ENCODE measurements around the gene GIPC1.
"Not testable (repeated sequence)": the region's sequence is repeated elsewhere in the genome, so short reads cannot be mapped to it uniquely, and the experiment has no call there.

The GIPC1 gene

DNA sequence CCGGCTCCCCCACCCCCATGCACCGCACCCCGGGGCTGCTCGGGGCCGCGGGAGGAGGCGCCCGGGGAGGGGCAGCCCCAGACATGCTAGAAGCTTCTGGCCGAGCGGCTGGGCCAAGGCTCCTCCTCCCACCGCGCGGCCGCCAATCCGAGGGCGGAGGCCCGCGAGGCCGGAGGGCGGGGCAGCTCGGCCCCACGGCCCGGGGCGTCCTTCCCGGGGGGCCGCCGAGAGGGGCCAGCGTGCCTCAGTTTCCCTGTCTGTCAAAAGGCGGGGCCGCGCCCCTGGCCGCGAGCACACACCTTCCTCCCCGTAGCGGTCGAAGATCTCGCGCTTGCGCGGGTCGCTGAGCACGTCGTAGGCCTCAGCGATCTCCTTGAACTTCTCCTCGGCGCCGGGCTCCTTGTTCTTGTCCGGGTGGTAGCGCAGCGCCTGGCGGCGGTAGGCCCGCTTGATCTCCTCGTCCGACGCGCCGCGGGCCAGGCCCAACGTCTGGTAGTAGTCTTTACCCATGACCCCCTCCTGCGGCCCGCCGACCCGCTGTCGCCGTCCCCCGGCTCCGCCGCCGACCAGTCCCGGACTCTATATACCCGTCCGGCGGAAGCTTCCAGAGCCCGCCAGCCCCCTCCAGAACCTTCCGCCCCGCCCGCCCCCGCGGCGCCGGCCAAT lies 22.0 kb upstream of the GIPC1 start, which contains the start of gene DNAJB1:
DNAJB1 (minus strand) TSS at position 558 of the 666 bp plus-strand sequence; CDS start at position 510, 48 bp downstream.
- peak in 2 of 3 experiments; percentile 44 to 72 for DNase-seq (ENCODE audit: low read depth in 3 of 3)

DNA sequence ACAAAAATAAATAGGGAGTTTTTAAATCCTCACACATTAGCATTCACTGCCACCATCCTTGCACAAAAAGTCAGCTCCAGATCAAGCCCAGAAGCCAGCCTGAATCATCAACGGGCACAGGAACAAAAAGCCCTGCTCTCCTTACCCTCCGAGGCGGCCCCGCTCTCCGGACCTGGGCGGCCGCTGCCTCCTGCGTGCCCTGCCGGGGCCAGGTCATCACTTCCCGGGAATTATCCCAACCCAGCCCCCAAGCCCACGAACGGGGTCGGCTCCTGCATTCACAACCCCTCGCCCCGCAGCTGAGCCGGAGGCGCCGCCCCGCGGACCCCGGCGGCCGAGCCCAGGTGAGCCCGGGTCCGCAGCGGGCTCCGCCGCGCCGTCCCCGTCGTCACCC lies 21.5 kb upstream of the GIPC1 start:
- no peak for DNase-seq (ENCODE audit: low read depth in 3 of 3)

DNA sequence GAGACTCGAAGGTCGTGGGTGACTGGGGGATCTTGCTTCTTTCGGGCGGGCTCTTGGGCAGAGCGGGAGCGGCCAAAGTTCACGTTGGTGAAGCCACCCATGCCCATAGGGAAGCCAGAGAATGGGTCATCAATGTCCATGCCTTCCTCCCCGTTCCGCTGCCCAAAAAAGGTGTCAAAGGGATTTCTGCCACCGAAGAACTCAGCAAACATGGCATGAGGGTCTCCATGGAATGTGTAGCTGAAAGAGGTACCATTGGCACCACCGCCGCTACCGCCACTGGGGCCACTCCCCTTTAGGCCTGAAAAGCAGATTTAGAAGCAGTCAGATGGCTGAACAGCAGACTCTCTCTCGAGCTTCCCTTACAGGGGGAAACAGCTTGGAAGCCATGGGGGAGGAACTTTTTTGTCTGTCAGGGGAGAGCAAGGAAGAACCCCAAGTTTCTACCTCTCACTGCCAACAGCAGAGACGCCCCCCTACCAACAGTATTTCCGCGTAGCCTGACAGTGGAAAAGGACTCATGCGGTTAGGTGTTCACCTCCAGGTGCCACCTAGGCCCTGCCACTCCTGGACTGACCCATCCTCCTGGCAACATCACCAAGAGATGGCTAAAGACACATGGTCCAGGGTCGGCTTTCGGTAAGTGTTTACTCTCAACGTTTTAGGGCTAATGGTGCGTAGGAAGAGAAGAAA lies 21.0 kb upstream of the GIPC1 start:
- no peak for DNase-seq (ENCODE audit: low read depth in 3 of 3)

DNA sequence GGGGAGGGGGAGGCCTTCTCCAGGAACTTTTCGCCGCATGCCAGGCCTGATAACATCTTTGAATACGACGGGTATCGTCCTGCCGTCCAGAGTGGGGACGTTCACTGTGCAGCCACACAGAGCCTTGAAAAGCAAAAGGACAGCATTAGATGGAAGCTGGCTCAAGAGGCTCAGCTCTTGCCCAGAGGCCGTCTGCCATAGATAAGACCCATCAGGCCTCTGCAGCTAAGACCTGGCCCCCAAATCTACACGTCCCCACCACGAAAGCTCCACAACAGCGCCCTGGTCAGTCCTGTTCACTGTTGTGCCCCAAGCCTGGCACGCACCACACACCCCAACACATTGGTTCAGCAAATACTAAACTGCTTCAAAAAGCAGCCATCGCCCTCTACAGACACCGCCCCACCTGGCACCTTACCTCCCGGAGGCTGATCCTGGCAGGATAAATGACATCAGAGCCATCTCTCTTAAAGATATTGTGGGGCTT lies 20.2 kb upstream of the GIPC1 start:
- no peak for DNase-seq (ENCODE audit: low read depth in 3 of 3)

DNA sequence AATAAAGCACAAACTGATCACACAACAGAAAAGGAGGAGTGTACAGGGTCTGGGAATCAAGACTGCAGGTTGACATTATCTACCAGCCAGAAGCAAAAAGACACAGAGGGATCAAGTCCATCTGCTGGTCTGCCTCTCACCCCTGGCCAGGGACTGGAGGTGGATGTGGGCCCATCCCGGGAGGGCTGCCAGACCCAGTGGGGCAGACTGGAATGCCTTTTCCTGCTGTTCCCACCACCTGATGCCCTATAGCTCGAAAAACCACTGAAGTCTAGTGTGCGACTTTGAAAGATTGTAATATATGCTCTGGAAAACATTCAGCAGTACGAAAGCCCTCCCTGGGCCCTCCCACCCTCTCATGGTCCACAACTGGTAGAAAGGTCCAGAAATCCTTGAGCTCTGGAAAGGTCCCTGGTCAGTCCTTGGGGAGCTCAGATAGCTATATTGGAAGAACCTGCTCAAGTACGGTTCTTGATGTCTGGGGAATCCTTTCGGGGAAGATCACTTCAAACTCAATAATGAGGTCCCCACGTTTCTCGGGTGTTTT lies 19.6 kb upstream of the GIPC1 start:
- no peak for DNase-seq (ENCODE audit: low read depth in 3 of 3)

DNA sequence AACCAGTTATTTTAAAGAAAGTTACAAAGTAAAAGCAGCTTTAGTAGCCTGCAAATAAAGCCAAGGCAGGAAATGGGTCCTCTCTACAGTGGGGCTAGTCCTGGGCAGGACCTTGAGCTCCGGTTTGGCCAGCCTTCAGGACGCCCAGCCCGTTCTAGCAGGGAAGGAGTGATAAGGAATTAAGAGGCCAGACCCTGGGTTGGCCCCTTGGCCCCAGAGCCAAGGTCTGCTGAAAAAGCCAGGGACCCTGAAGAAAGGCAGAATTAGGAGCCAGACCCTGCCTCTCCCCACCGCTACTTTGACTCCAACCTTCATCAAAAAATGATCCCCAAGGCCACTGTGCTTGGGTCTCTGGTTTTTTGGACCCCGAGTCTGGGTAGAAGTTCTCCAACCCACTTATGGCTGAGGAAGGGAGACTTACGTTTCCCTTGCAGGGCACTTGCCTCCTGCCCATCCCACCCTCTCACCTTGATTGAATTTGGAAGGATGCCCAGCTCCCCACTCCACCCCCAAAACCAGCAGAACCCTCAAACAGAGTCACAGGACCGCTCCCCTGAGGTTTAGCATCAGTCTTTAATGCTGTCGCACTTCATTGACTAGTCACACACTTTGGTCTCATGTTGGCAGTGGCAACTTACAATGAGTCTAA lies 18.4 kb upstream of the GIPC1 start:
- DNase-seq (ENCODE audit: low read depth in 3 of 3): no peak

DNA sequence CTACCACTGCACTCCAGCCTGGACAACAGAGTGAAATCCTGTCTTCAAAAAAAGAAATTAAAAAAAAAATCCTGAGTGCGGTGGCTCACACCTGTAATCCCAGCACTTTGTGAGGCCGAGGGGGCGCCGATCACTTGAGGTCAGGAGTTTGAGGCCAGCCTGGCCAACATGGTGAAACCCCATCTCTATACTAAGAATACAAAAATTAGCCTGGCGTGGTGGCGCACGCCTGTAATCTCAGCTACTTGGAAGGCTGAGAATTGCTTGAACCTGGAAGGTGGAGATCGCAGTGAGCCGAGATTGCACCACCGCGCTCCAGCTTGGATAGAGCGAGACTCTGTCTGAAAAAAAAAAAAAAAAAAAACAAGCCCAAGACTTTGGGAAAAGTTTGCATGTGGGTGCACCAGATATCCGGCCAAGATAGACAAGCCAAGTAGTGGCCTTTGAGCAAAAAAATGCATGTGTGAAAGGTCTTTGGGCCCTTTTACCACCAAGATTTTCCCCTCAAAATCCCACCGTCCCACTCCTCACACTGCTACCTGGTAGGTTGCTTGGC lies 16.6 kb upstream of the GIPC1 start:
- no peak for DNase-seq (ENCODE audit: low read depth in 3 of 3)

DNA sequence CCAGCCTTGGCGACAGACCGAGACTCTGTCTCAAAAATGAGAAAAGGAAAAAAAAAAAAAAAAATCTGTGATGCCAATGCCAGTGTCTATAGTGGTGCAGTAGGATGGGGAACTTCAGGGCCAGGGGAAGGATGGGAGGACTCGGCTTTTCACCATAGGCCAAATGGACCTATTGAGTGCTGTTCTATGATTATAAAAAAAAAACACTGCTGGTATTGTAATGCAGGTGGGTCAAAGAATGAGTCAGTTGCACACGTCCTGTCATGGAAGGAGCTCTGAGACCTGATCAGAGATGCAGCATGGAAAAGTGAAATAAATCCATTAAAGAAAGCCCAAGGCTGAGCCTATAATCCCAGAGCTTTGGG lies 15.3 kb upstream of the GIPC1 start:
- DNase-seq (ENCODE audit: low read depth in 3 of 3): no peak

DNA sequence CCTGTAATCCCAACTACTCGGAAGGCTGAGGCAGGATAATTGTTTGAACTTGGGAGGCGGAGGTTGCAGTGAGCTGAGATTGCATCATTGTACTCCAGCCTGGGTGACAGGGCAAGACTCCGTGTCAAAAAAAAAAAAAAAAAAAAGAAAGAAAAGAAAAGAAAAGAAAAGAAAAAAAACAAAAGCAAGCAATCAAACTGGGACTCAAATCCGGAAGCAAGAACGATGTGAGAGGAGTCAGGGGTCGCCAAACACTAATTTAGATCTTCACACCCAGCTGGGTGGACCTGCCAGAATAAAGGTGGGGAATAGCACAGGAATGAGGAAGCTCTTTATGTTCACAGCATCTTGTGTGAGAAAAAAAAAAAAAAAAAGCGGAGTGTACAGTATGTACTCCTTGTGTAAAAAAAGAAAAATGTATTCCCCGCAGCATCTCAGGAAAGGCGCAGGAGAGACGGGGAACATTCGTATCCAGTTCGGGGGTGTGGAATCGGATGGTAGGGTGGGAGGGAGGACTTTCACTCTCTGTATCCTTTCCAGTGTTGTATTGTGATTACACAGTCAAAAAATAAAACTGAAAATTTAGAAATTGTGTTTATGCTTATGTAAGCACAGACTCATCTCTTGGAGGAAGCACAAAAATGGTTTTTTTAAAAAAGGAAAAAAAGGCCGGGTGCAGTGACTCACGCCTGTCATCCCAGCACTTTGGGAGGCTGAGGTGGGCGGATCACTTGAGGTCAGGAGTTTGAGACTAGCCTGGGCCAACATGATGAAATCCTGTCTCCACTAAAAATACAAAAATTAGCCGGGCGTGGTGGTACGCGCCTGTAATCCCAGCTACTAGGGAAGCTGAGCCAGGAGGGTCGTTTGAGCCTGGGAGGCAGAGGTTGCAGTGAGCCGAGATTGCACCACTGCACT lies 14.6 kb upstream of the GIPC1 start:
- no peak for DNase-seq (ENCODE audit: low read depth in 3 of 3)

DNA sequence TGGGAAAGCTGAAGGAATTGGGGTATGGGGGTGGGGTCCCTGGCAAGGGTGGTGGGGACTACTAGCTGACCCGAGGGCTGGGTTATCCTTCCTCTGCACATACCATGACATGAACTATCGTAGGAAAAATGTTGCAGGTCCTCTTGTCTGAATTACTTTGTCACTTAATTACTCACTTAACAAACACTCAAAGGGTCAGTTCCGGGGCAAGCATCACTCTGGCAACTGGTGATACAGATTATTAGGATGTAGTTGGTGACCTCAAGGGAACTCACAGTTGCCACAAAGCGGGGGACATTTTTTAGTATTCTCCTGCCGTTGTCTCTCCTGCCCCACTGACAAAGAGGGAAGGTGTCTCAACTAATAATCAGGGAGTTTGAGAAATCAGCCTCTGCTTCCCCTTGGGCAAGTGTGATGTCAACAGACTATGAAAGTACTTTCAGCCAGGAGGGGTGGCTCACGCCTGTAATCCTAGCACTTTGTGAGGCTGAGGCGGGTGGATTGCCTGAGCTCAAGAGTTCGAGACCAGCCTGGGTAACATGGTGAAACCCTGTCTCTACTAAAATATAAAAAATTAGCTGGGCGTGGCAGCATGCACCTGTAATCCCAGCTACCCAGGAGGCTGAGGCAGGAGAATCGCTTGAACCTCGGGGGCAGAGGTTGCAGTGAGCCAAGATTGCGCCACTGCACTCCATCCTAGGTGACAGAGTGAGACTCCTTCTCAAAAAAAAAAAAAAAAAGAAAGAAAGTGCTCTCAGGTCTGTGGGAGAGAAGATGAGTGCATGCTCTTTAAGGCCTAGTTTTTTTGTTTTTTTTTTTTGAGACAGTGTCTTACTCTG lies 12.0 kb upstream of the GIPC1 start:
- no peak for DNase-seq (ENCODE audit: low read depth in 3 of 3)

DNA sequence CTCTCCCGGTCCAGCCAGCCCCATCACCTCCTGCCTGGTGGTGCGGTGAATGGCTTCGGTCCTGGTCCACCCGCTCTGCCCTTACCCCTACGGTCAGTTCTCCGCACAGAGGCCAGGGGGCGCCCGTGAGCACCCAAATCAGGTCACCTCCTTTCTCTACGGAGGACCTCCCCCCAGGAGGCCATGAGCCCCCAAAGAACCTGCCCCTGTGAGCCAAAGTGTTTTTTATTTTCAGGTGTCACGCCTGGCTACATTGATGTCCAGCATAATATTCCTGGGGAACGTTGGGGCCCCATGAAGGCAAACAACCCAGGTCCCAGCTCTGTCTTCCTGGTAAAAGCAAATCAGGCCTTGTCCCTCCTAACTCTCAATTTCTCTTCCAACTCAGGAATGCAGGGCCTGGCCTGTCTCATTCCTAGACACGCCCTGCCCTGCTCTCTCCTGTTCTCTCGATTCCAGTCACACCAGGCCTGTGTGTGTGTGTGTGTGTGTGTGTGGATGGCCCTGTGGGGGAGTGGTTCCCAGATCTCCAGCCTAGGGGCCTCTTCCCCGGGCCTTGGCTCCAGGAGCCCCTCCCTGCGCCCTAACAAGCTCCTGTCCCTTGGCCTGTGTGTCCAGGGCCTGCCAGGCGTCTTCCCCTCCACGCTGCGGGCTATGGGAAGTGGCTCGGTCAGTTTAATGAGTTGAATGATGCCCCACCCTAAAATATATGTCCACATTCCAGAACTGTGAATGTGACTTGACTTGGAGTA lies 9.7 kb upstream of the GIPC1 start:
- peak in 1 of 3 experiments; percentile 71 for DNase-seq (ENCODE audit: low read depth in 3 of 3)

DNA sequence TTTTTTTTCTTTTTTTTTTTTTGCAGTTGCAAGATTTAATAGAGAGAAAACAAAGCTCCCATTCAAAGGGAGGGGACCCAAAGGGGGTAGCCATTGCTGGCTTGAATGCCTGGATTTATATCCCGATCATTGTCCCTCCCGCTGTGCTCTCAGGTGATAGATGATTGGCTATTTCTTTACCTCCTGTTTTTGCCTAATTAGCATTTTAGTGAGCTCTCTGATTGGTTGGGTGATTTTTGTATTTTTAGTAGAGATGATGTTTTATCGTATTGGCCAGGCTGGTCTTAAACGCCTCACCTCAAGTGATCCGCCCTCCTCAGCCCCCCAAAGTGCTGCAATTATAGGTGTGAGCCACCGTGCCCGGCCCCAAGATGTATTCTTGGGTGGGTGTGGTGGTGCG lies 8.6 kb upstream of the GIPC1 start:
- DNase-seq (ENCODE audit: low read depth in 3 of 3): not testable (repeated sequence)

DNA sequence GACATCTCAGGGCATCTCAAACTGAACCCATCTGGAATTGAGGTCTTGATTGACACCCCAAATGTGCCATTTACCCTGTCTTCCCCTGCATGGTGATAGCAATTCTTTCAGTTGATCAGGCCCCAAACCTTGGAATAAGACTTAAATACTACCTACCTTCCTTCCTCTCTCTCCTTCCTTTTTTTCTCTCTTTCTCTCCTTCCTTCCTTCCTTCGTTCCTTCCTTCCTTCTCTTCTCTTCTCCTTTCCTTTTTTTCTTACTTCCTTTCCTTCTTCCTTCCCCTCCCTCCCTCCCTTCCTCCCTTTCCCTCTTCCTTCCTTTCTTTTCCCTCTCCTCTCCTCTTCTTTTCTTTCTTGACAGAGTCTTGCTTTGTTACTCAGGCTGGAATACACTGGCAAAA lies 7.4 kb upstream of the GIPC1 start:
- DNase-seq (ENCODE audit: low read depth in 3 of 3): no peak

DNA sequence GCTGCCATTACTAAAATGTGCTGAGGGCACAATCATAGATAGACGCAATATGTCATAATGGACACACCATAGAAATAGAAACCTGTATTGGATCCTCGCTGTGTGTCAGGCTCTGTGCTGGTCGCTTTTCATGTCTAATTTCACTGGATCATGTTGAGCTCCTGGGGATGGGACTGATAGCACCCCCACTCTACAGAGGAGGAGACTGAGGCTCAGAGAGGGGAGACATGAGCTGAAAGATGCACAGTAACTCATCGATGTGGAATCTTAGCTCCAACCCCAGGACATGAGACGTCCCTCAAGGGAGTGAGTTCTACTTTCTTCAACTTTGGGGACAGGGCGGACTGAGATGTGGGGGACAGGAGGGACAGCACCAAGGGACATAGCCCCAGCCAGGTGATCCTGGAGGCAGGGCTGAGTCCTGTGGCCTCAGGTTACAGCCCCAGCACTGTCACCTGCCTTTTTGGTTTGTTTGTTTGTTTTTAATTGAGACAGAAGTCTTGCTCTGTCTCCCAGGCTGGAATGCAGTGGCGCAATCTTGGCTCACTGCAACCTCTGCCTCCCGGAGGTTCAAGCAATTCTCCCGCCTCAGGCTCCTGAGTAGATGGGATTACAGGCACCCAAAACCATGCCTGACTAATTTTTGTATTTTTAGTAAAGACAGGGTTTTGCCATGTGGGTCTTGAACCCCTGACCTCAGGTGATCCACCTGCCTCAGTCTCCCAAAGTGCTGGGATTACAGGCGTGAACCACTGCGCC lies 6.6 kb upstream of the GIPC1 start:
- DNase-seq (ENCODE audit: low read depth in 3 of 3): no peak

DNA sequence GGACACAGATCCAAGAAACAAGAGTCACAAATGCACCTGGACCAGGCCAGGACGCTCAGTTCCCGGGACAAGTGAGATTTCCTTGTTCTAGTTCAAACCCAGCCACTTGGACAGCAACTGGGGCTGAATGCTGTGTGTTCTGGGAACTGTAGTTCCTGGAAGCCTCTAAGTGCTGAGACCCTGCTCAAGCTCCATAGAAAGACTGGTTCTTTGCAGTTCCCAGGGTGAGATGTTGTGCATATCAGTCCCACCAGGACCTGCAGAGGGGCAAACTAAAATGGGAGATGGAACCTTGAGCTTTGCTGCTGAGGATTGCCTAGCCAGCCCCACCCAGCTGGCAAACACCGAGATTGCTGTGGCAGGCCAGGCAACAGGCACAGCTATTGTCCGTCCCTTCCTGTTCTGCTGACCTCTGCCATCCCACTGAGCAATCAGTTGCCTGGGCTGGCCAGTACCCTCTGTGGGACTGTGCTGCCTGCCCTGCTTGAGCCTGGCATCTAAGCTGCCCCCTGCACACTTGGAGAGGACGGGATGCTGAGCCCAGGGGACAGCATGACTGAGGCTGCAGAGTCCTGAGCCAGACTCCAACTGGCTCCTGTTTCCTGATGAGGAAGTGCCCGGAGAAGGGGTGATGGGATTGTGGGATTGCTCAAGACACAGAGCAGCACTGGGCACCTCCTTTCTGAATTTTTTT lies 1.4 kb upstream of the GIPC1 start:
- no peak for DNase-seq (ENCODE audit: low read depth in 3 of 3)

DNA sequence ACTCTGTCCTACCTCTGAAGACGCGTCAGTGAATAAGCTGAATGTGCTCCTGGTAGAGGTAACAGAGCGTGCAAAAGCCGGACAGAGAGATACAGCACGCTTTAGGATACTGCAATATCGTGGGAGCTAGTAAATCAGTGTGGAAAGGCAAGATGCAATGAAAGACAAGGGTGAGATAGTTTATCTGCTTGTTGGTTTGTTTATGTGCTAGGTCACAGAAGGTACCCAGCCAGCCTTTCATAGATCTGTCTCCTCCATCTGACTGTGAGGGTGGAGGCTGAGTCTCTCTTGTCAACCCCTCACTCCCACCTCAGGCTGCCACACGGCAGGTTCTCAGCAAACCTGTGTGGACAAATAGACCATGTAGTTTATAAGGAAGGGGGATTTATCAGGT lies 904 bp upstream of the GIPC1 start:
- DNase-seq (ENCODE audit: low read depth in 3 of 3): no peak

DNA sequence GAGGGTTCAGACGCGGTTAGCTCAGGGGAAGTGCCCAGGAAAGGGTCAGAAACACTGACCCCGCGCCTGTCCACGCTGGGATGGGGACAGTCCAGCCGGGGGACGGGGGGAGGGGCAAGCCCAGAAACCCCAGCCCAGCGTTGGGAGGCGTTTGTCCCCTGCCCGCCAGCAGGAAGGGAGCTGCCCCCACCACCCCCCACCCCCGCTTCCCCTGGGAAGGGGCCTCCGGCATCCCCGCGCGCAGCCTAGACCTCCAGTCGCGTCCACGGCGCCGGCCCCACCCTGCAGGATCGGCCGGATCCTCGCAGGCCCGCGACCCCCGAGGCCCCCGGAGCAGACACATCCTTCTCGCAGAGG lies 277 bp downstream of the GIPC1 start:
- DNase-seq (ENCODE audit: low read depth in 3 of 3): no peak

DNA sequence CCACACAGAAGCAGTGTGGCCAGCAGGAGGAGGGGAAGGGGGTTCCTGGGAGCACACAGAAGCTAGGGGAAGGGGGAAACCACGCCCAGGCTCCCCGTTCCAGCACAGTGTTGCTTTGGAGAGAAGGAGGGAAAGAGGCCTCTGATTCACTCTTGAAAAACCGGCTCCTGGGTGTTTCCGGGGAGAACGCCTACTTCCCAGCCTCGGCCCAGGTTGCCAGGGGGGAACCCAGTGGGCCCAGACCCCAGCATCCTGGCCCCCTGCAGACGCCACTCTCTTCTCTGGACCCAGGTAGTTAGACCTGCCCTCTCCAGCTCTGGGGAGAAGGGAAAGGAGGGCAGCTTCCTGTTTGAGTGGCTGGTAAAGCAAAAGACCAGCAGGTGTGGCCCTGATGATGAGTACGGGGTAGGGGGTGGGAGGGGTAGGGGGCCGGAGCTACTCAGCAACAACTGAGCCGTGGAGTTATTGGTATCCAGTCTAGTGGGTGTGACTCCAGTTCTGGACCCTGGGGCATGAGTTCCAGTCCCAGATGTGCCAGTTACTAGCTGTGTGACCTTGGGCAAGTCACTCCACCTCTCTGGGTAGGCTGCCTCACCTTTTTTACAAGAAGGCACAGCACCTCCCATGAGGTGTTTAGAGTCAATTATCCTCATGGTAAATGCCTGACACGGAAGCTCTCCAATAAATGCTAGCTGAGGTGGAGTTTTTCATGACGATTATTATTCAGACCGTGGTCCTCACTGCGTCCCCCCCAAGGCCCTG lies 836 bp downstream of the GIPC1 start:
- no peak for DNase-seq (ENCODE audit: low read depth in 3 of 3)

All from stimulated activated CD4-positive, alpha-beta T cell treated with anti-CD3 and anti-CD28 coated beads, TNF-alpha, amount 100 ng/mL, for 24 hours (primary cell).